ENCODE measurements around the gene CHCHD3.

DNA sequence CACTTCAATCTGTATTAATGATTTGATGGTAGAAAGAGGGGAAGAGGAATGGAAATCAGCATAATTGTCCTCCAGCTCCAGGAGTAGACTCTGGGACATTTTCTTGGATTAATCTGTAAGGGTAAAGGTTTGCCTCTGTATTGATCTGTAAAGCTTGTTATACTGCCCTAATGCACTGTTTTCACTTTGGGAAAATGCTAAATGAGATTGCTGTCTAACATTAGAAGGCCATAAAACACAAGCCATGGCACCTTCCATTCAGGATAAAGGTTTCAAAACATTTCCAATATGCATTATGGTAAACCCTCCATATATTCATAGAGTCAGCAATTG is 282.8 kb downstream of the CHCHD3 start:
- TF ChIP-seq EZH2 (IDR thresholded peaks at IDR 0.05) (no peak), POLR2AphosphoS5 (IDR thresholded peaks at IDR 0.05; ENCODE audit: borderline replicate concordance, low read depth, low read length) (no peak)
